Stomach (tissue), 9 donors: ENCODE results near the gene KRTAP16-1. TPM values are rescaled to one million over a fixed set of nuclear protein-coding genes. Genes with fewer than 3 reads are reported as not detected.

ENCODE experiments used
- DNase-seq, 2 donors: peaks; one replicate each; pipeline versions ENCODE4 v3.0.0 to v3.0.0-alpha.2; 2013 to 2019
- H3K27ac ChIP-seq, 5 donors: fragments of 200-600 bp in 4 of 5; sonication (generic) in 4 of 5; one replicate each; pipeline ENCODE4 v1.5.1; 2013 to 2019; ENCODE audit warnings: mild to moderate bottlenecking in 1 of 5, moderate library complexity in 1 of 5
- H3K27me3 ChIP-seq, 3 donors: fragments of 200-600 bp; sonication (generic); one replicate each; pipeline ENCODE4 v1.5.1; 2017 to 2019; ENCODE audit warnings: mixed run types in 1 of 3
- H3K36me3 ChIP-seq, 4 donors: fragments of 200-600 bp; sonication (generic); 1 replicate in 3 of 4; 2 replicates in 1 of 4; pipeline ENCODE4 v1.5.1; 2016 to 2019
- H3K4me1 ChIP-seq, 4 donors: fragments of 200-600 bp; sonication (generic); one replicate each; pipeline ENCODE4 v1.5.1; 2016 to 2019
- H3K4me3 ChIP-seq, 4 donors: fragments of 200-600 bp; sonication (generic) in 3 of 4; one replicate each; pipeline ENCODE4 v1.5.1; 2016 to 2019; ENCODE audit warnings: mild to moderate bottlenecking in 1 of 4
- H3K9me3 ChIP-seq, 4 donors: fragments of 200-600 bp; sonication (generic); one replicate each; pipeline ENCODE4 v1.5.1; 2016 to 2019
- CTCF ChIP-seq, 7 experiments: fragments of 450-650 bp in 4 of 7; fragments of 200-600 bp in 3 of 7; sonication (generic) in 3 of 7; IDR thresholded peaks; one replicate each; pipeline ENCODE4 v1.5.1; 2016 to 2019; ENCODE audit warnings: antibody characterized with exemption in 7 of 7, control low read depth in 2 of 7, mild to moderate bottlenecking in 1 of 7
- intact Hi-C: fragments of 100-400 bp; cut with DNase I; formaldehyde crosslinking; loops from one replicate; pipeline ENCODE4 v1.15.1; 2023; ENCODE audit warnings: low total_unique reads
- polyA plus RNA-seq, 3 donors: library from polyadenylated mRNA; stranded (reverse); fragments of 200-250 nt; gene quantifications; one replicate each; pipeline ENCODE4 v1.2.3, GENCODE V29; 2013
- small RNA-seq, 4 donors: library from RNA; depleted of rRNA; stranded (forward); fragments of <200 nt; gene quantifications; one replicate each; pipeline ENCODE3, GENCODE V24; 2016
- total RNA-seq, 5 donors: library from RNA; depleted of rRNA; stranded (reverse); fragments of >200 nt; gene quantifications; one replicate each; pipeline versions ENCODE4 v1.1.0 to v1.2.3, GENCODE V29; 2014 to 2016
- donor health status: healthy with polysubstance abuse.
- donor health status: Bipolar disorder and iron deficiency.
- donor health status: healthy.

Gene KRTAP16-1
- total and polyA plus RNA-seq, 8 donors = not detected

GRCh38 chr17:41258406-41258805 is 50.7 kb downstream of the KRTAP16-1 start:
- no peak for TF ChIP-seq CTCF (IDR thresholded peaks at IDR 0.05)
- no peak overlapping the region for H3K4me3 ChIP-seq
- H3K27me3 ChIP-seq = peaks cover 0 to 21% (median 0%) of the 10 kb centered on the region in 3 donors
- no peaks in the 10 kb centered on the region for H3K36me3 ChIP-seq
- no peaks in the 10 kb centered on the region for H3K4me1 ChIP-seq
- no peak for DNase-seq
- H3K27ac ChIP-seq = no peak overlapping the region
- intact Hi-C loops = no loop called here
- H3K9me3 ChIP-seq = no peaks in the 10 kb centered on the region

Small RNA genes lying within 50 kb of the gene (small RNA-seq; reads per million reads assigned to genes)
- gene KRTAP9-10P = 0 reads per million in 4 donors

Other genes starting within 250 kb of the KRTAP16-1 start
Only the 30 nearest of the 36 such genes appear.
- gene KRTAP4-16, start 207.1 kb downstream of the KRTAP16-1 start, total RNA-seq = not detected
- not detected for gene KRTAP4-16, start 207.1 kb downstream of the KRTAP16-1 start, polyA plus RNA-seq
- gene KRTAP4-9, start 203.9 kb downstream of the KRTAP16-1 start, total RNA-seq = not detected
- not detected for gene KRTAP4-9, start 203.9 kb downstream of the KRTAP16-1 start, polyA plus RNA-seq
- gene KRTAP4-11, start 190.9 kb downstream of the KRTAP16-1 start, total RNA-seq = not detected
- not detected for gene KRTAP4-11, start 190.9 kb downstream of the KRTAP16-1 start, polyA plus RNA-seq
- not detected for gene KRTAP4-12, start 185.1 kb downstream of the KRTAP16-1 start, total RNA-seq
- not detected for gene KRTAP4-12, start 185.1 kb downstream of the KRTAP16-1 start, polyA plus RNA-seq
- gene KRTAP4-6, start 168.8 kb downstream of the KRTAP16-1 start, total RNA-seq = not detected
- not detected for gene KRTAP4-6, start 168.8 kb downstream of the KRTAP16-1 start, polyA plus RNA-seq
- gene KRTAP4-5, start 159.5 kb downstream of the KRTAP16-1 start, total RNA-seq = not detected
- gene KRTAP4-5, start 159.5 kb downstream of the KRTAP16-1 start, polyA plus RNA-seq = not detected
- not detected for gene KRTAP4-4, start 148.6 kb downstream of the KRTAP16-1 start, total RNA-seq
- gene KRTAP4-4, start 148.6 kb downstream of the KRTAP16-1 start, polyA plus RNA-seq = not detected
- gene KRTAP4-3, start 141.1 kb downstream of the KRTAP16-1 start, total RNA-seq = not detected
- not detected for gene KRTAP4-3, start 141.1 kb downstream of the KRTAP16-1 start, polyA plus RNA-seq
- not detected for gene KRTAP4-2, start 131.1 kb downstream of the KRTAP16-1 start, total RNA-seq
- not detected for gene KRTAP4-2, start 131.1 kb downstream of the KRTAP16-1 start, polyA plus RNA-seq
- gene KRTAP4-1, start 124.4 kb downstream of the KRTAP16-1 start, total RNA-seq = not detected
- not detected for gene KRTAP4-1, start 124.4 kb downstream of the KRTAP16-1 start, polyA plus RNA-seq
- not detected for gene KRTAP9-1, start 119.4 kb downstream of the KRTAP16-1 start, total RNA-seq
- not detected for gene KRTAP9-1, start 119.4 kb downstream of the KRTAP16-1 start, polyA plus RNA-seq
- not detected for gene KRTAP9-2, start 82.7 kb downstream of the KRTAP16-1 start, total RNA-seq
- not detected for gene KRTAP9-2, start 82.7 kb downstream of the KRTAP16-1 start, polyA plus RNA-seq
- not detected for gene KRTAP9-3, start 76.9 kb downstream of the KRTAP16-1 start, total RNA-seq
- not detected for gene KRTAP9-3, start 76.9 kb downstream of the KRTAP16-1 start, polyA plus RNA-seq
- gene KRTAP9-8, start 71.3 kb downstream of the KRTAP16-1 start, total RNA-seq = not detected
- gene KRTAP9-8, start 71.3 kb downstream of the KRTAP16-1 start, polyA plus RNA-seq = not detected
- gene KRTAP9-4, start 59.6 kb downstream of the KRTAP16-1 start, total RNA-seq = not detected
- not detected for gene KRTAP9-4, start 59.6 kb downstream of the KRTAP16-1 start, polyA plus RNA-seq
- not detected for gene KRTAP9-9, start 53.9 kb downstream of the KRTAP16-1 start, total RNA-seq
- gene KRTAP9-9, start 53.9 kb downstream of the KRTAP16-1 start, polyA plus RNA-seq = not detected
- gene KRTAP9-6, start 43.9 kb downstream of the KRTAP16-1 start, total RNA-seq = not detected
- not detected for gene KRTAP9-6, start 43.9 kb downstream of the KRTAP16-1 start, polyA plus RNA-seq
- gene KRTAP9-7, start 33.6 kb downstream of the KRTAP16-1 start, total RNA-seq = not detected
- gene KRTAP9-7, start 33.6 kb downstream of the KRTAP16-1 start, polyA plus RNA-seq = not detected
- not detected for gene KRTAP29-1, start 6.5 kb downstream of the KRTAP16-1 start, total RNA-seq
- not detected for gene KRTAP29-1, start 6.5 kb downstream of the KRTAP16-1 start, polyA plus RNA-seq
- gene KRTAP17-1, start 6.4 kb upstream of the KRTAP16-1 start, total RNA-seq = not detected
- not detected for gene KRTAP17-1, start 6.4 kb upstream of the KRTAP16-1 start, polyA plus RNA-seq
- gene KRT33A, start 41.5 kb upstream of the KRTAP16-1 start, total RNA-seq = not detected
- under 1 TPM in 1 of 3 donors, not detected in 2; 0.45 TPM for gene KRT33A, start 41.5 kb upstream of the KRTAP16-1 start, polyA plus RNA-seq
- not detected for gene KRT33B, start 60.5 kb upstream of the KRTAP16-1 start, total RNA-seq
- not detected for gene KRT33B, start 60.5 kb upstream of the KRTAP16-1 start, polyA plus RNA-seq
- not detected for gene KRT34, start 73.0 kb upstream of the KRTAP16-1 start, total RNA-seq
- gene KRT34, start 73.0 kb upstream of the KRTAP16-1 start, polyA plus RNA-seq = under 1 TPM in 1 of 3 donors, not detected in 2; 0.20 TPM
- not detected for gene KRT31, start 88.3 kb upstream of the KRTAP16-1 start, total RNA-seq
- gene KRT31, start 88.3 kb upstream of the KRTAP16-1 start, polyA plus RNA-seq = 1 to 10 TPM in 1 of 3 donors, not detected in 2; 3.1 TPM
- gene KRT37, start 115.3 kb upstream of the KRTAP16-1 start, total RNA-seq = not detected
- gene KRT37, start 115.3 kb upstream of the KRTAP16-1 start, polyA plus RNA-seq = not detected
- not detected for gene KRT38, start 131.7 kb upstream of the KRTAP16-1 start, total RNA-seq
- gene KRT38, start 131.7 kb upstream of the KRTAP16-1 start, polyA plus RNA-seq = not detected
- not detected for gene KRT32, start 158.1 kb upstream of the KRTAP16-1 start, total RNA-seq
- gene KRT32, start 158.1 kb upstream of the KRTAP16-1 start, polyA plus RNA-seq = 1 to 10 TPM in 1 of 3 donors, not detected in 2; 1.9 TPM
- not detected for gene KRT35, start 171.8 kb upstream of the KRTAP16-1 start, total RNA-seq
- gene KRT35, start 171.8 kb upstream of the KRTAP16-1 start, polyA plus RNA-seq = not detected
- not detected for gene KRT36, start 180.6 kb upstream of the KRTAP16-1 start, total RNA-seq
- not detected for gene KRT36, start 180.6 kb upstream of the KRTAP16-1 start, polyA plus RNA-seq
- 10 to 100 TPM in 2 of 5 donors, 1 to 10 TPM in 2, not detected in 1; 2.2 to 43.8 (median 11.1) TPM for gene KRT13, start 196.3 kb upstream of the KRTAP16-1 start, total RNA-seq
- over 10,000 TPM in 1 of 3 donors, 10 to 100 TPM in 1, 1 to 10 TPM in 1; 1.1 to 12,460 (median 41.1) TPM for gene KRT13, start 196.3 kb upstream of the KRTAP16-1 start, polyA plus RNA-seq